ENCODE results near the gene ZNF25.

DNA sequence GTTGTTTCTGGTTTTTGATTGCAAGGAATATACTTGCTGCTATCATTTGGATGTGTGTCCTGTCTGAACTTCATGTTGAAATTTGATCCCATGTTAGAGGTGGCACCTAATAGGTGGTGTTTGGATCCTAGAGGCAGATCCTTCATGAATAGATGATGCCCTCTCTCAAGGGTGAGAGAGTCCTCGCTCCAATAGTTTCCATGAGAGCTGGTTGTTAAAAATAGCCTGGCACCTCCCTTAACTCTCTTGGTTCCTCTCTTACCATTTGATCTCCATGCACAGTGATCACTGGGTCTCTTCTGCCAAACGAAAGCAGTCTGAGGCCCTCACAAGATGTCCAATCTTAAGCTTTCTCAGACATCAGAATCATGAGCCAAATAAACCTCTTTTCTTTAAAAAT lies 70.1 kb downstream of the ZNF25 start:
- TF ChIP-seq, protein P1, sequence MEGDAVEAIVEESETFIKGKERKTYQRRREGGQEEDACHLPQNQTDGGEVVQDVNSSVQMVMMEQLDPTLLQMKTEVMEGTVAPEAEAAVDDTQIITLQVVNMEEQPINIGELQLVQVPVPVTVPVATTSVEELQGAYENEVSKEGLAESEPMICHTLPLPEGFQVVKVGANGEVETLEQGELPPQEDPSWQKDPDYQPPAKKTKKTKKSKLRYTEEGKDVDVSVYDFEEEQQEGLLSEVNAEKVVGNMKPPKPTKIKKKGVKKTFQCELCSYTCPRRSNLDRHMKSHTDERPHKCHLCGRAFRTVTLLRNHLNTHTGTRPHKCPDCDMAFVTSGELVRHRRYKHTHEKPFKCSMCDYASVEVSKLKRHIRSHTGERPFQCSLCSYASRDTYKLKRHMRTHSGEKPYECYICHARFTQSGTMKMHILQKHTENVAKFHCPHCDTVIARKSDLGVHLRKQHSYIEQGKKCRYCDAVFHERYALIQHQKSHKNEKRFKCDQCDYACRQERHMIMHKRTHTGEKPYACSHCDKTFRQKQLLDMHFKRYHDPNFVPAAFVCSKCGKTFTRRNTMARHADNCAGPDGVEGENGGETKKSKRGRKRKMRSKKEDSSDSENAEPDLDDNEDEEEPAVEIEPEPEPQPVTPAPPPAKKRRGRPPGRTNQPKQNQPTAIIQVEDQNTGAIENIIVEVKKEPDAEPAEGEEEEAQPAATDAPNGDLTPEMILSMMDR (conservative IDR thresholded peaks at IDR 0.05) = no peak
- no peak for TF ChIP-seq EZH2 (IDR thresholded peaks at IDR 0.05; ENCODE audit: low read depth)

All from PC-9 (cell line).